ENCODE measurements around the gene ACKR4.
"Not testable (repeated sequence)": the region's sequence is repeated elsewhere in the genome, so short reads cannot be mapped to it uniquely, and the experiment has no call there.

Gene ACKR4

DNA sequence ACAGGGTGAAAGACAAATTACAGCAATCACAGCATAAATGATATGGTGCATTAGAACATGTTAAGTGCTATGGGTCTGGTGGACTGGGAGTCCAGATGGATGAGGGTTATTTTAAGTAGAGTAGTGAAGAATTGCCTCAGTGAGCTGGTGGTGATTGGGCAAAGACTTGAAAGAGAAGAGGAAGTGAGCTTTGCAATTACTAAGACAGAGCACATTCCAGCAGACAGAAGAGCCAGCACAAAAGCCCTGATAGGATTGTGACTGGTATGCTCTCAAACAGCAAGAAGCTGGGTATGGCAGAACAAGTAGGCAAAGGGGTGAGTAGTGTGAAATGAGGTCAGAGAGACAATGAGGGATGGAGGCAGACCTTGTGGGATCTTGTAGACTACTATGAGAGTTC is 2.1 kb upstream of the ACKR4 start:
- peak; percentile 82 for DNase-seq

DNA sequence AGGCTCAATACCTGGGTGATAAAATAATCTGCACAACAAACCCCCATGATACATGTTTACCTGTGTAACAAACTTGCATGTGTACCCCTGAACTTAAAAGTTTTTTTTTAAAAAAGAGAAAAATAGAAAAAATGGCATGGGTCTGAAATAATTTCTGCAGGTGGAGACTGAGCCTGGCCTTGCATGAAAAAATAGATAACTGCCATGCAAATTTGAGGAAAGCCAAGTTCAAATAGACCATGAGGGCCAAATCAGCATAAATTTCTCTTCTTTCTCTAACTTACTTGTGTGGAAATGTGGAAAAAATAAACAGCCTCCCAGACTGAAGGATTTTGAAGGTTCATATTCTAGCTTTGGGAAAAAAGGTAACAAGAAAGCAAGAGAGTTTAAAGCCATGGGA is 744 bp upstream of the ACKR4 start:
- no peak for DNase-seq

DNA sequence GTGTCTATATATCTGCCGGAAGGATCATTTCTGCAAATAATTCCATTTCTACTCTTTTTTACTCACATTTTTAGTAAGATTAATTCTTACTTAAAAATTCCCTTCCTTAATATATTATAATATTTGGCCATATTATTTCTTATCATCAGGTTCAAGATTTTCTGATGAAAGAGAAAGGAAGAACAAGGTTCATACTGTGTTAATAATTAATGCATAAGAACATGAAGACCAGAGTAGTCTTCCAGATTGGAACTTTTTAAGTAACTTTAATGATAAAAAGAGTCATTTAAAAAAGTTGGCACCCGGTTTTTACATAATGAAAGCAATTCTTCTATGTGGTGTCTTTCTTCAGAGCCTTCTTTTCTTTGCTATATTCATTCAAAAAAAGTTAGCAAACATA is 590 bp downstream of the ACKR4 start:
- DNase-seq, result no peak

DNA sequence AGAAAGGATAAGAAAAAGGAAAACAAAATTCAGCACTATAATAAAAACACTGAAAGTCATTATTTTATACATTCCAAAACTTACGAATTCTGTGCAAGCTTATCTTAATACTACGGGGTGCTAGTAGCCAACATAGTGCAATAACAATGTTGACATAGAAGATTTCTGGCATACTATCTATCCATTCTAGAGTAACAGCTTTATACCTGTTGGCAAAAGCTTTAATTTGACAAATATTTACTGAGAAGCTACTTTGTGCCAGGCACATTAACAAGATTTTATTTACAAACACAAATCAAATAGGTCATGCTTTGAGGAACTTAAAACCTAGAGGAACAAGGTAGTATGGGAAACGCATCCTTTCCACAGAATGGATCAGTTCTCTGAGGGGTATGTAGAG is 1.1 kb downstream of the ACKR4 start:
- DNase-seq, result no peak

DNA sequence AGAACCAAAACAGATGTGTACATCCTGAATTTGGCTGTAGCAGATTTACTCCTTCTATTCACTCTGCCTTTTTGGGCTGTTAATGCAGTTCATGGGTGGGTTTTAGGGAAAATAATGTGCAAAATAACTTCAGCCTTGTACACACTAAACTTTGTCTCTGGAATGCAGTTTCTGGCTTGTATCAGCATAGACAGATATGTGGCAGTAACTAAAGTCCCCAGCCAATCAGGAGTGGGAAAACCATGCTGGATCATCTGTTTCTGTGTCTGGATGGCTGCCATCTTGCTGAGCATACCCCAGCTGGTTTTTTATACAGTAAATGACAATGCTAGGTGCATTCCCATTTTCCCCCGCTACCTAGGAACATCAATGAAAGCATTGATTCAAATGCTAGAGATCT is 3.5 kb downstream of the ACKR4 start:
- not testable (repeated sequence) for DNase-seq

DNA sequence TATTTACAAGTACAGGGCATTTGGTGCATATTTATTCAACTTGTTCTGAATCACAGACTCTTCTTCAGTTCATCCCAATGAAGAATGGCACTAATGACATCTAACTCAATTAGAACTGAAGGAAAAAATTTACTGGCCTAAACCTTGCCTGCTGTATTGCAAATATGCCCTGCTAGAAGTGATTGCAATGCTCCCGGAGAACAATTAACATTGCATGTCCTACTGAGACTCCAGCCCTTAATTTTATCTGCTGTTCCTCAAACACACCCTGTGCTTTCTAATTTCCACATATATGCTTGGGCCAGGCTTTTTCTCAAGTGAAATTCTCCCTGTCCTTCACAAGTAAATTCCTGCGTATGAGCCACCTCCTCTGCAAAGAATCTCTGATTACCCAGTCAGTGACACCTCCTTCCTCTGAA is 8.3 kb downstream of the ACKR4 start:
- DNase-seq, result peak; percentile 55

DNA sequence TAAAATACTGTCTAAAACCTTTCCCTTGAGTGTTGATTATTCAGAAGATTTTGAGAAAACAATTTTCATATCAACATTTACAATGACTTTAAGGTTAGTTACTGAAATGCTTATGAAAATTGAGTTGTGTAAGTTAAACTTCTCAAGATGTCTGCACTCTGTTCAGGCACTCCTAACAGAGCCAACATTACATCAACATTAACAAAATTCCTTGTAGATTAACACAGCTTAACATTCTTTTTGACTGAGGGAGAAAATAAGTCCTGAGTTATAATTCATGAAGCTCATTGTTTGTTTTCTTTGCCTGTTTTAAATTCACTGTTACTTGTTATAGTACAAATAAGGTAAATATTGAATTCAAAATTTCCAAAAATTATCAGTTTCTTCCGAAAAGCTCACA is 9.0 kb downstream of the ACKR4 start:
- peak; percentile 73 for DNase-seq

DNA sequence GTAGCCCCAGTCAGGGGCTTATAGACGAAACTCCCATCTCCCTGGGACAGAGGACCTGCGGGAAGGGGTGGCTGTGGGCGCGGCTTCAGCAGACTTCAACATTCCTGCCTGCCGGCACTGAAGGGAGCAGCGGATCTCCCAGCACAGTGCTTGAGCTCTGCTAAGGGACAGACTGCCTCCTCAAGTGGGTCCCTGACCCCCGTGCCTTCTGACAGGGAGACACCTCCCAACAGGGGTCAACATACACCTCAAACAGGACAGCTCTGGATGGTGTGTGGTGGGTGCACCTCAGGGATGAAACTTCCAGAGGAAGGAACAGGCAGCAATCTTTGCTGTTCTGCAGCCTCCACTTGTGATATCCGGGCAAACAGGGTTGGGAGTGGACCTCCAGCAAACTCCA is 9.6 kb downstream of the ACKR4 start:
- peak; percentile 25 for DNase-seq

DNA sequence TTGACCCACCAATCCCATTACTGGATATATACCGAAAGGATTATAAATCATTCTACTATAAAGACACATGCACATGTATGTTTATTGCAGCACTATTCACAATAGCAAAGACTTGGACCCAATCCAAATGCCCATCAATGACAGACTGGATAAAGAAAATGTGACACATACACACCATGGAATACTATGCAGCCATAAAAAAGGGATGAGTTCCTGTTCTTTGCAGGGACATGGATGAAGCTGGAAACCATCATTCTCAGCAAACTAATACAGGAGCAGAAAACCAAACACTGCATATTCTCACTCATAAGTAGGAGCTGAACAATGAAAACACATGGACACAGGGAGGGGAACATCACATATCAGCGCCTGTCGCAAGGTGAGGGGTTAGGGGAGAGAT is 18.2 kb downstream of the ACKR4 start:
- DNase-seq, result not testable (repeated sequence)

DNA sequence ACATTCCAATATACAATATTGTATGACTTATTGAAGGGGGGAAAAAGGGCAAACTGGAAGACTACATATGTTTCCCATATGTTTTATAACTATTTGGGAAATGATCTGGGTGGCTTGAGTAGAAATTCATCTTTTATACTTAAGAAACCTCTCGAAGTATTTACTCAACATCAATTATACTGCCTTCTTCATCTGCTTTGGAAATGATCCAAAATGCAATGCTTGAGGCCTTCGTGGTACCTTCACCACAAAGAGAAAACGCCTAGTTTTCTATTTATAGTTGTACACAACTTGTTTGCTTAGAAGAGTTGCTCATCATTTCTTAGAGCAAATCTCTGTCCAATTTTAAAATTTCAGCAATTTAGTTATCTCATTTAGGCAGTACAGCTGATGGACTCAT is 18.8 kb downstream of the ACKR4 start:
- no peak for DNase-seq

DNA sequence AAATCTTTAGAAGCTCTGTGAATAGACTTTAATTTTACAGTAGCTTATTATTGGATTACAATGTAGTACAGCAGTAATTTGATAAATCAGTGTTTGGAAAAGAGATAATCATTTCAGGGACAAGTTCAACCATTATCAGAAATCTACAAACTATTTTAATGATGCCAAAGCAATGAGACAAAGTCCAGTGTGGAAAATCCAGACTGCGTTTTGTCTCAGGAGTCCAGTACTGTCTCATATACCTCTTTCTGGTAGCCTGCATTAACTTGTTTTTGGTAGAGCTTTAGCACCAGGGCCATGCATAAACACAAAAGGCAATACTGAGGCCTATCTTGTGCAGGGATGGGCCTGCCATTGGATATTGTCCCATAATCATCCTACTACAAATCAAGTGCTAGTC is 19.7 kb downstream of the ACKR4 start:
- no peak for DNase-seq

DNA sequence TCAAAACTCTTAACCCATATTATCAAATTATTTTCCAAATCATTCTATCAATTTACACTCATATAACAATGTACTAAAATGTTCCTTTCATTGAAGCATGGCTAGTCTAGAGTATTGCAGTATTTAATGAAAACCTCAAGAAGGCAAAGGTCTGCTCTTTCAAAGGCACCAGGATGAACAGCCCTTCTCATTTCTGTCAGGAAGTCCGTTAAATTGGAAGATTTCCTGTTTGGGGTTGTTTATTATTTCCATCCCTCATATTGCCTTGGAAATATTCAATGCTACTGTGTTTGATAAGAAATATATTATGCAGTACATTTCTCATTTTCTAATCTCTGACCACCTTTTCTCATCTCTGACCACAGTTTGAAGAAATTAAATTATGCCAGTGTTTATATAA is 25.1 kb downstream of the ACKR4 start:
- DNase-seq, result no peak

DNA sequence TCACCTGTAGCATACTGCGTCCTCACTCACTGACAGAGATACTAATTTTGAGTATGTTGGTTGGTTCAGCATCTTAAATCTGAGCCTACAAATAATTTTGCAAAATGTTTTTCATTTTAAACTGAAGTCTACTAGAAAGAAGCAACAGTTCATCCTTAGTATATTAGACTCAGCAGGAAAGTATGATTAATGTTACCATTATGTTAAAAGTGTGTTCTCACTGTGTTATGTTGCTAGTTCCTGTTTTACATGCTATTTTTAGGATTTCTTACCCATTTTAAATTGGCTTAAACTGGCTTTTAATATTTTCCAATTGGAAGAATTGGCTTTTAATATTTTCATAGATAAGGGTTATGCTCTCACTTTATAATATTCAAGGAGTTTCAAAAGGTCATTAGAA is 25.7 kb downstream of the ACKR4 start:
- DNase-seq, result no peak

DNA sequence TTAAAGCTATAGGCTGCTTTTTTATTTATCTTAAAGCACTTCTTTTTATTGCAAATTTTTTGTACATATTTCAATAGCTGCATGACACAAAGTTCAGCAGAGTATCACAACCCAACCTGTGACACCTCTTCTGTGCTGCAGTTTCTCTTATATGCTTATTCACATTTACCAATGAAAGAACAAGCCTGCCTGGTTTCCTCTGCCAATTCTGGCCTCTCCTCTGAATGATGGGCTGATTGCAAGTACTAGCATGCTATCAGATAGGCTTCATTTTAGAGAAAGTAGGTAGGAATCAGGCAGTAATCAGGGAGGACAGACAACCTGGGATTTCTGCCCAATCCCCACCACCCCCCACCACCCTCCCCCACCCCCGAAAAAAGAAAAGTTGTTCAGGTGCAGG is 26.6 kb downstream of the ACKR4 start:
- DNase-seq, result no peak

DNA sequence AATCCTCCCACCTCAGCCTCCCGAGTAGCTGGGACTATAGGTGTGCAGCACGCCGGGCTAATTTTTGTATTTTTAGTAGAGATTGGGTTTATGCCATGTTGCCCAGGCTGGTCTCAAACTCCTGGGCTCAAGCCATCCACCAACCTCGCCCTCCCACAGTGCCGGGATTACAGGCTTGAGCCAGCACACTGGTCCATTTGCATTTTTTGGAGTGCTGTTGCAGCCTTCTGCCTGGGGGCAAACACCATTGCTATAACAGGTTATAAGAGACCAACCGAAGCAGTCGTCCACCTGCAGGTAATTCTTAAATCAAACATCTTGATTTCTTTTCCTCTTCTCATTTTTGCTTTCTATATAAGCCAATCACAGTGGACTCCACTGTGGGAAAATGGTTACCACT is 27.7 kb downstream of the ACKR4 start:
- no peak for DNase-seq

DNA sequence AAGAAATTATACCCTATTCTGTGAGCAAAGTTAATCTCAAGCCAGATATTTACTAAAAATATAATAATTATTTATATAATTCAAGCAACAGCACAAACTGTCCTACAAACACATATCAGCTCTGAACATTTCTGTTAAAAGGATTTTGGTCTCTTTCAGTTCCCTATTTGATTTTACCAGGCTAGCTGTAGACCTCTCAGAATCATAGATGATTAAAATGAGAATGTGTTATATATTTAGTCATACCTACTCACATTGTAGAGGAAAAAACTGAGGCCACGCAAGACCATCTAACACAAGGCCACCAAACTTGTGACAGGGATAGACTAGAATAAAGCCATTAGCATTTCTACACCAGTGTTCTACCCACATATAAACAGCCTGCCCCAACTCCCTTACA is 28.5 kb downstream of the ACKR4 start:
- no peak for DNase-seq

DNA sequence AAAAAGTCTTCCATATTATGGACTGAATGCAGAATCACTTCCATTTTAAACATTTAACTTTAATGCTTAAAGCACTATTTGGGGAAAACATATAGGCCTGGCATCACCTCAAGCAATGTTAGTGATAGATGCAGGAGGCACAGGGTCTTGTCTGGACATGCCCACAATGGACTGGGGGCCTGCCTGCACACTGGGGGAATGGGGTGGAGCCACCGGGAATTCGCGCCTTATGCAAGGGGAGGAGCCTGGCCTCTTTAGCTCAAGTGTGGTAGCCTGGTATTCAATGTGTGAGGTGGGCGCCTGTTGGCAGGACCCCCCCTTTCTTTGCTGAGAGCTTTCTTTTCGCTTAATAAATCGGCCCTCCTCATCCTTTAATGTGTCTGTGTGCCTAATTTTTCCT is 29.9 kb downstream of the ACKR4 start:
- DNase-seq, result no peak

DNA sequence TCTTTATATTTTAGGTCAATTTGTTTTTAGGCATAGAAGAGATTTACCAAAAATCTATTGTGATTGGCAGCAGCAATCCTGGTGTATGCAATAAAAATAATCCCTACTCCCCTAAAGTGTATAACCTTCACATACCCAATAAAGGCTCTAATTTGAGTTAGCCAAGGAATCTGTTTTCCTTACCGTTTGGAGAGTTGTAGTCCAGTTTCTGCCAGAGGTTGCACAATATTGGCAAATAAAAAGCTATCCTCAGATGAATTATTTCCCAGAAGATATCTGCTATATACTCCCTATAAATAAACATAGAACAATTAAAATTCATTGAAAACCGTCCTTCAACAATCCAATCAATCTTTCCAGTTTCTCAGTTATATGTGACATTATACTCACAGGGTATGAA is 31.1 kb downstream of the ACKR4 start:
- no peak for DNase-seq

DNA sequence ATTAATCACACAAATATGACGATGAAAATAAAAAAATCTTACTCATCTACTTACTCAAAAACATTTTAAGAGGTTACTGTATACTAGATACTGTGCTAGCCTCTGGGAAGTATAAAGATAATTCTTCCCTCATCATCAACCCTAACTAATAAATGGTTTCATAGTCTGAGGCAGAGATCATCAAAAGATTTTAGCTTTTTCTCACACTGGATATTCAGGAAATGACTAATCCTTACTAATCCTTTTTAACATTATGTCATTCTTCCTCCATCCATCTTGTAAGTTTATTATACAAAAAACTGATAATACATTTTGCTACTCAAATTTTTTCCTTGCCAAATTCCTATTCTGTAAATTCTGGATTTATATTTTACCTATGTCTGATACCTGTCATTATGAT is 32.9 kb downstream of the ACKR4 start:
- peak; percentile 79 for DNase-seq

DNA sequence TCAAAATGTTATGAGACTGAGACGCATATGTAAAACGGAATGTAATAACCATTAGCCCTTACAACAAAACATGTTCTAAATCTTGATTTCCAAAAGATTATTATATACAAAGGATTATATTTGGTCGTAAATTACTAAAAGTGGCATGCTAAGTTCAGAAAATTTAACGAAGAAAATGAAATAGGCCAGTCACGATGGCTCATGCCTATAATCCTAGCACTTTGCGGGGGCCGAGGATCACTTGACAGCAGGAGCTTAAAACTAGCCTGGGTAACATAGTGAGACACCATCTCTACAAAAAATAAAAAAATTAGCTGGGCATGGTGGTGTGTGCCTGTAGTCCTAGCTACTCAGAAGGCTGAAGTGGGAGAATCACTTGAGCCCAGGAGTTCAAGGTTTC is 33.5 kb downstream of the ACKR4 start:
- DNase-seq, result no peak

DNA sequence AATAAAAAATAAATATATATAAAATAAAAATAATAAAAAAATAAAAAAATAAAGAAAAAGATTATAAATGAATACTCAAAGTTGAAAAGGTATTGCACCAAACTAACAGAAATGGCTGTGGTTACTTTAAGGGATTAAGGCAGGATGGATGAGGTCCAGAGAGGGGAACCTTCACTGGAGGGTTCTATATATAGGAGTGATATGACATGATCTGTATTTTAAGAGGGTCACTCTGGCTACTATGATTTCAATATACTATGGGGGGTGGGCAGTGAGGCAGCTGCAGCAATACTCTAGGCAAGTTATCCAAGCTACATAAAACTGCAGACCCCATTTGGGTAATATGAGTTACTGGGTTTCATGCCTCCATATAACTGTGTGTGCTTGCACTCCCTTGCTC is 38.0 kb downstream of the ACKR4 start:
- no peak for DNase-seq

DNA sequence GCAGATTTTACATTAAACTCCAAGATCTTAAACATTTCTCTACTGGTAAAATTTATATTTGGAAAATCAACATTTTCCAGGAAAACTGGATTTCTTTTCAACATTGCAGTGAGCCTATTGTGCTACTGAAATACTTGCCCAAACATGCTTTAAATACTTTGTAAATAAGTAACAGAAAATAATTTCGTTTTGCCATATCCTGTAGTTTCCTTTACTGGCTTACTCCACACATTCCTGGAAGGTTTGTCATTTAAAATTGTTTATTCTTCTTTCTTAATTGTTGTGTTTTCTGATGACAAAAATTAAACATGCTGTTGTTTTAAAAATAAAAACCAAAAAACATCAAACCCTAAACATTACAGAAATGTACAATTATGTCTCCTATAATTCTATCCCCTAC is 40.5 kb downstream of the ACKR4 start:
- peak; percentile 62 for DNase-seq

DNA sequence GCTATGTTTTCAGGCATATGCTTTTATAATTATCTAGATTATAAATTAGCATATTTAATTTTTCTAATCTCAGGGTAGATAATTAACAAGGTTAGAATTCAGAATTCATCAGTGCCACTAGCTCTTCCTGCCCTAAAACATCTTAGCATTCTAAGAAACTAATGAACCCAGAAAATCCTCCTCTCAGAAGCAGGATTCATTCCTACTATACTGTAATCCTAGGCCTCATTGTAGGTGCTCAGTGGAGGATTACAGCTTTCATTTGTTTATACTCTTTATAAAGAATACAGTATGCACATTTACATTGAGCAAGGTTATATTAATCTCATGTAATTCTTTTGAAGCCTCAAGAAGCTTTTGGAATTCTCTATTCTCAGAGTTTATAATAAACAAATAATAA is 41.6 kb downstream of the ACKR4 start:
- DNase-seq, result no peak

DNA sequence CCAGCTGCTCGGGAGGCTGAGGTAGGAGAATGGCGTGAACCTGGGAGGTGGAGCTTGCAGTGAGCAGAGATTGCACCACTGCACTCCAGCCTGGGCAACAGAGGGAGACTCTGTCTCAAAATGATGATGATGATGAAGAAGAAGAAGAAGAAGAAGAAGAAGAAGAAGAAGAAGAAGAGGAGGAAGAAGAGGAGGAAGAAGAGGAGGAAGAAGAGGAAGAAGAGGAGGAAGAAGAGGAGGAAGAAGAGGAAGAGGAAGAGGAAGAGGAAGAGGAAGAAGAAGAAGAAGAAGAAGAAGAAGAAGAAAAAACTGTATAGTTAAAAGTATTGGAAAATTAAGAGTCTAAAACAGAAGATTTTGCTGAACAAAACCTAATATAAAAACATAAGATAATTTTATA is 44.4 kb downstream of the ACKR4 start:
- not testable (repeated sequence) for DNase-seq

DNA sequence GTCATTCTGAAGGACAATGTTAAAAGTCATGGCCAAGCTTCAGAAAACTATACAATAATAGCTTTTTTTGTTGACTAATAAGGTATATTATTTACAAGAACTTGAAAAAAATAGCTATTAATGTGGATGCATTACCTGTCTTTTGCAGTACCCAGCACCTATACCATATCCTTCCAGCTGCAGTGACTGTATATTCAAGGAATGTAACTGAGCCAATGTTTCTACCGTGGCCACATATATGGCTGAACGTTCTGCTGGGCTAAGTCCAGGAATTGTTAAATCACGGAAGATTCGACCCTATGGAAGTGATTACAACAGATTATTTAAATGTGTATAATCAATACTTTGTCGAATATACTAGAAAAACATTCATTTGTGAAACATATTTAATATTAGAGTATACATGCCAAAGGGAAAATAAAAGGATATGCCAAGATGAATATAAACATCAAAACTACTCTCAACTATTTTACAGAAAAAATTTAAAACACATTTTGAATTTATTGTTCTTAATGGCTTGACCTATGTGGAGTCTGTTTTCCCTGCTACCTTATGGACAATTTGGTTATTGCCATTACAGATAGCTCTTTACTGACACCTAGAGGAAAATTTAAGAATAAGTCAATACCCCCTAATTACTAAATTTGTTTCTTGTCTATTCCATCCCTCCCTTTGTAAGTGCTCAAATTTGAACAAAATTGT is 44.9 kb downstream of the ACKR4 start:
- peak; percentile 60 for DNase-seq

DNA sequence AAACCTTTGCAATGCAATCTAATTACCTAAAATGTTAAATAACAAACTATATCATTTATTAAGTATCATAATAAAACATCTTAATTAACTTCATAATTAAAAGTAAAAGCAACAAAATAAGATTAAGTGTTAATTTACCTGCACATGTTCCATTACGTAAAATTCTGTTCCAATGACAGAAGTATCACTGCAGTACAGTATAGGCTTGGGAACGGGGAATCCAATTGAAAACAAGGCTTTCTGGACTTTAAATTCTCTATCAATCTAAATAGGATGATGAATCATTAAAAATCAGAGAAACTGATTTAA is 45.4 kb downstream of the ACKR4 start:
- DNase-seq, result no peak
